GM18907 (cell line): Measurements from ENCODE around the gene DNAJC18.

Source experiments
- ATAC-seq: cut with Tn5 transposase; IDR thresholded peaks from one replicate; pipeline ENCODE4 v1.9.1; 2021; ENCODE audit warnings: mild to moderate bottlenecking, moderate library complexity; ENCODE audit not compliant: unreplicated experiment

DNAJC18 gene

DNA sequence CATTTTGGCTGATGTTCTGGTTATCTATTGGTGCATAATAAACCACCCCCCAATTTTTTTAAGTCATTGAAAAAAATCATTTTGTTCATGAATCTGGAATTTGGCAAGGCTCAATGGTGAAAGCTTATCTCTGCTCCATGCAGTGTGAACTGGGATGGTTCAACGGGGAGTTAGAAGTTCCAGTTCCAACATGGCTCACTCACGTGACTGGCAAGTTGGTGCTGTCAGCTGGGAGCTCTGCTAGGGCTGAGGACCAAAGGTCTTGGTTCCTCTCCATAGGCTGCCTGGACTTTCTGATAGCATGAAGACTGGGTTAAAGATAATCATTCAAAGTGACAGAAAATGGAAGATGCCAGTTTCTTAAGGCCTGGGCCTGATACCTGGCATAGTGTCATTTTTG is 32.4 kb downstream of the DNAJC18 start:
- no peak for ATAC-seq

GRCh38 chr5:139404484-139404840 is 34.9 kb downstream of the DNAJC18 start:
- no peak for ATAC-seq

- peak; percentile 87 for ATAC-seq
These were observed 35.4 kb downstream of the DNAJC18 start, which contains the start of gene SPATA24 for GRCh38 chr5:139403787-139404483. Gene SPATA24 (minus strand): TSS chr5:139404089. CDS start chr5:139404060, 29 bp downstream.

DNA sequence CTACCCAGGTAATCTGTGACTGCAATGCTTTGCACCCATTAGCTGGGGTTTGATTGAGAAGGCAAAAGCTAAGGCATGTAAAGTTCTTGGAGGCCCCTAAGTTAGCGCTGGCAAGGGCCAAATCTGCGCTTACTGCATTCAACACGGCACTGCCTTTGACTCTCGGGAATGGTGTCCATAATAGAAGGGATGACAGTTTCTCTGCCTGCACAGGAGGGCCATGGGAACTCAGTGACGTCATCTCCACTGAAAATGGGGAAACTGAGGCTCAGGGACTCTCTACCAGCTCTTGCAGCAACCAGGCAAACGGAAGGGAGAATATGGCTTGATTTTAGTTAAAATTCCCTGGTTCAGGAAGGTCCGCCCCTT is 35.9 kb downstream of the DNAJC18 start:
- ATAC-seq, result no peak

- no peak for ATAC-seq
These were observed 36.7 kb downstream of the DNAJC18 start for GRCh38 chr5:139402561-139403158.

DNA sequence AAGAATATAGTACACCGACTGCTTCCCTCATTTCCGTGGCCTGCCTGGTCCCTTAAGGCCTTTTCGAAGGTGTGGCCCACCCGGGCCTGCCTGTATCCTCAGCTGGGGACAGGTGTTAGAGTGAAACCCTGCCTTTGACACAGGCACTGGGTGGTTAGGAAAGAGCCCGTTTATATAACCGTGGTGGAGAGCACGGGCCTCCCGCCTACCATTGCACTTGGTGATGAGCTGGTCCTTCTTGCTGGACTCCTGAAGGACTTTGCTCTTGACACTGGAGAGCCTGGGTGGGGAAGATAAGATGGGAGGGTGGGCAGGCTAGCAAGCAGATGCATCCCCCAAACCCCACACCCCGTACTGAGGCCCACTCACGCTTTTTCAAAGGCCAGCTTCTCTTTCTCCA is 37.8 kb downstream of the DNAJC18 start:
- ATAC-seq, result no peak

GRCh38 chr5:139399501-139400121 is 39.7 kb downstream of the DNAJC18 start:
- peak; percentile 31 for ATAC-seq

DNA sequence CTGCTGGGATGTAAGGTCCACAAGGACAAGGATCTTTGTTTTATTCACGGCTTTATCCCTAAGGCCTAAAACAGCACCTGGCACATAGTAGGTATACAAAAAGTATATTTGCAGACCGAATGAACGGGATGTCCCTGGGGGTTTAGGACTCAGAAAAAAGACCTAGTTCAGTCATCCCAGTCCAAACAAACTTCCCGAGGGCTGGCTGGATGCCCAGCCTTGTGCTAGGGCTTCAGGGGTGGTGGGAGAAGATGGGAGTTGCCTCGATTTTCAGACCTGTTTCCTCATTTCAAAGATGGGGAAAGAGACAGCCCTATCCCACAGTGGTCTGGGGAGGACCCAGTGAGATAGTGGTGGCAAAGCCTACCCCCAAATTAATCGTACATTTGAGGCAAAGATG is 41.4 kb downstream of the DNAJC18 start:
- ATAC-seq, result no peak

GRCh38 chr5:139396691-139397090 is 42.6 kb downstream of the DNAJC18 start:
- ATAC-seq, result no peak

DNA sequence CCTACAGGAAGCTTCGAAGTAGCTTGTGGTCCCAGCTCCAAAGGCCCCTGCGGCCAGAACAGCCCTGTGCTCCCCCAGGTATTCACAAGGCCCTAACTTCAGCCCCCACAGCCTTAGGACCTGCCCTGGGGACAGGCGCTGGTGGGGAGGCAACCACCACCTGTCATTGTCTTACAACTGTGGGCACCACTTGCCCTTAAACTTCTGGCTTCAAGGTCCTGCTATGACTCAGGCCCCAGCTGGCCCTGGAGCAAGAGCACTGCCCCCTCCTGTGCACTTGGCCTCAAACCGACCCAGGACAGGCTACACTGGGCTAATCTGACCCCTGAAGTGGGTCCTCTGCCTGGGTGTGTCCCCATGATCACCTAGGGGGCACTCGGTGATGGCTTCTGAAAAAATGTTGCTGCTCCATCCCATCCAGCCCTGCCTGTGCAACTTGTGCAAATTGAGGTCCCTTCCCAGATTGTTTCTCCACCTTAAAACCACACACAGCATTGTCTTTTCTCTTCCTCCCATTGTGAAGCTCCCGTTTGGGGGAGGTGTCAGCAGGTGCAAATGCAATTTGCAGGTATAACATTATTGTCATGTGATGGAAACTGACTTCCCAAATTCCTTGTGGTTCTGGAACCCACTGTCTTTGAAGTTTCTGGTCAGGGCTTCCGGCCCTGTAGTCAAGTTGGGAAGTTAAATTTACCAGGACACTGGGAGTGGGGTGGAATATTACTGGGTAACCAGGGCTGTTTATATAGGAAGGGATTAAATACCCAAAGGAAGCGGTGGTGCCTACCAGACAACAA is 43.3 kb downstream of the DNAJC18 start:
- no peak for ATAC-seq

DNA sequence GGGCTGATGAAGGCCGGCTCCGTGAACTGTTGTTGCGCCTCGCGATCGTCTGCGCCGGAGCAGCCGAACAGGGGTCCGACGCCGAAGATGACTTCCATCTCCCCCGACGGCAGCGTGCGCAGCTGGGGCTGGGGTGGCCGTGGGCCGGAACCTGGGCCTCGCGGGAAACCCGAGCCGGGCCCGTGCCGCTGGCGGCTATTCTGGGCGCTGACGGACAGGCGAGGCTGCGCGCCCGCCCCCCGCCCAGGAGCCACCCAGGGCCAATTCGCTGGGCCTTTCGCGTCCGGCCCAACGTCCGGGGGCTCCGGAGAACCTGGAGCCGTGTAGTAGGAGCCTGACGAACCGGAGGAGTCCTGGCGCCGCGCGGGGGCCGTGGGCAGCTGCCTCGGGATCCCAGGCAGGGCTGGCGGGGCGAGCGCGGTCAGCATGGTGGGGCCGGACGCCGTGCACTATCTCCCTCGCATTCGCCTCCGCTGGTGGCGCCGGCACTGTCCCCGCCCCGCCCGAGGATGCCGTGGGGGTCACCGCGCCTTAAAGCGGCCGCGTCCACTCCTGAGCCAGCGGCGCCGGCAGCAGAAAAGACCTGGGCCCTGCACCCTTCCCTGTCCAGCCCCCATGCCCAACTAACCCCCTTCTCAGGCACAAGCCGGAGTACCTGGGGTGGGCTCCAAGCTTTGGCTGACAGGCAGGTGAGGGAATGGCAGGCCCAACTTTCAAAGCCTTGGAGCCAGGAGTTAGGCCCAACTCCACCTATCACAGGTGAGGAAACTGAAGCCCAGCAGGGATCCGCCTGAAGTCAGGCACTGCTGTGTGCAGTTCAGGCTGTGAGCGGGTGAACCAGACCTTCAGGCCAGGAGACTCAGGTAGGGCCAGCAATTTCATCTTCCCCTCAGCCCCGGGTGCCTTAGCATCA is 44.4 kb downstream of the DNAJC18 start, which contains the start of gene PROB1:
TSS of gene PROB1 (minus strand) at position 451 of the 913 bp plus-strand sequence. CDS start at position 428, 23 bp downstream.
- ATAC-seq, result no peak

GRCh38 chr5:139394123-139394653 is 45.1 kb downstream of the DNAJC18 start:
- ATAC-seq, result no peak

GRCh38 chr5:139393497-139394122 is 45.7 kb downstream of the DNAJC18 start:
- ATAC-seq, result no peak

- peak; percentile 49 for ATAC-seq
These were observed 46.4 kb downstream of the DNAJC18 start for GRCh38 chr5:139392678-139393496.

DNA sequence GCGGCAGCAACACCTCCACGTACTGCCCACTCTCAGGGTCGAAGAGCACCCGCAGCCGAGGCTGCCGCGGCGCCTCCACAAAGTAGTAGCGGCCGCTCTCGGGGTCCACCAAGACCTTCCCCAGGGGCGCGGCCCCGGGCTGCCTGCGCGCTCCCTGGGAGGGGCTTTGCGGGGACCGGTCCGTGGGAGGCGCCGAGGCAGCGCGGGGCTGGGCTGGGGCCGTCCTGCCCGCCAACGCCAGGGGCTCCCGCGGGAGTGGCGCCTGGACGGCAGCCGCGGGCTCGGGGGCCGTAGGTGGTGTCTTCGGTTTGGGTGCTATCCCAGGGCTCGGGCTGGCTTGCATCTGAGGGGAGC is 47.0 kb downstream of the DNAJC18 start:
- ATAC-seq, result no peak

DNA sequence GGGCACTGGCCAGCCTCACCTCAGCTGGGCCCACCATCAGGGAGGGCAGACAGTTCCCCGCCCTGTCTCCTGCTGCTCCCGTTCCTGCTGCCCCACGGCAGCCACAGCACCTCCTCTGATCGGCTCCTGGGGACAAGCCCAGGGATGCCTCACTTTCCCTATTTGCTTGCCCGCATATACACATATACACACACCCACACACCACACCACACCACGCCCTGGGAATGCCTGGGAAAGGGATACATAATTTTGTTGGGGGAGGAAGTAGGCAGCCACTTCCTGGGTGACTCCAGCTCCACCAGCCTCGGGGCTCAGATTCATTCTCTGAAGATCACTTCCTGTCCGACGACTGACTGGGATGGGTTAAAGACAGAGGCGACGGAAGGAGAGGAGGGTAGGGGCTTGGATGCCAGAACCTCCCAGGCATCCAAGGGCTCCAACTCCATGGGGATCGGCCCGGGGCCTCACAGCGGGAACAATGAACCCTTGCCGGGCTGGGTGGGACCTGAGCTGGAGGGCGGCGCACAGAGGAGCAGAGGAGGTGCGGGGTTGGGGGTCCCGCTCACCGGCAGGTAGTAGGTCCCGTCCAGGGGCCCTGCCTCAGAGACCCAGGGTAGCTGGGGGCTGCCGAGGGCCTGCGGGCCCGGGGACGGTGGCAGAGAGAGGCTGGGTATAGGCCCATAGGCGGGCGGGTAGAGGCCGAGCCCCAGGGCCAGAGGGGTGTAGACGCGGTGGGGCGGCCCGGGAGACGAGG is 47.6 kb downstream of the DNAJC18 start:
- ATAC-seq, result no peak

- no peak for ATAC-seq
These were observed 48.4 kb downstream of the DNAJC18 start for GRCh38 chr5:139390639-139391569.
